Activated effector memory CD4-positive, alpha-beta T cell treated with Interleukin-2 at 50 U/mL for 16 hours (primary cell): ENCODE data around the gene JPH2.

ENCODE experiments used
- DNase-seq: peaks from one replicate; pipeline ENCODE4 v3.0.0-alpha.2; 2020

The JPH2 gene

GRCh38 chr20:44120676-44121425 lies 66.1 kb downstream of the JPH2 start:
- no peak for DNase-seq

DNA sequence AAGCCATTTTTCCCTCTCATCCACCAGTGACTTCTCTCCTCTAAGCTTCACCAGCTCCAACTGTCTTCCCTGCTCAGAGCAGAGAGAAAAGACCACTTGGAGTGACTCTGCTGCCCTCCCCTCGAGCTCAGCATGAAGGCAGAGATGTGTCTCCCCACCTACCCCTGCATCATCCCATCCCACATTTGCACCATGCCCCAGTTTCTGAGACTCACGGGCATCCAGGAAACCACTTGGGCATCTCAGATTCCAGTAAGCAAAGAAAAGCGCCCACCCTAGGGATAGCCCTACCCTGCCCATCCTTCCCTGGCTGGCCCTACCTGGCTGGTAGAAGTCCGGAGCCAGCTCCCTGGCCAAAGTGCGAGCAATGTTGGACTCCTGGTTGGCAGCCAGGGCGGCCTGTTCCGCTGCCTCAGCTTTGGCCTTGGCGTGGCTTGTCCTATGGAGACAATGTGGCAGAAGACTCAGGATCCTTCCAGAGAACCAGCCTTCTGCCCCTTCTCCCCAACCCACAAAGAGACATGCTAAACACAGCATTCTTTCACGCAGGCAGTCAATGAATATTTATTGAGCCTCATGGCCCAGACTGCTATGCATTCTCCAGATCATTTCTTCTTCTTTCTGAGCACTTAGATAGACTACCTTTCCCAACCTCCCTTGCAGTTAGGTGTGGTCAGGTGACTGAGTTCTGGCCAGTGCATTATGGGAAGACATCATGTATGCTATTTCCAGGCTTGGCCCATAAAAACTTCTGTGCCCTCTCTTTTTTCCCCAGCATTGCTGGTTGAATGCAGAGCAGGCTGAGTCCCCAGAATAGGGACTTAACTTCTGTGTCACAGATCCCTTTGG lies 68.6 kb downstream of the JPH2 start:
- DNase-seq, result no peak

GRCh38 chr20:44117296-44118184 lies 69.4 kb downstream of the JPH2 start:
- DNase-seq, result no peak

DNA sequence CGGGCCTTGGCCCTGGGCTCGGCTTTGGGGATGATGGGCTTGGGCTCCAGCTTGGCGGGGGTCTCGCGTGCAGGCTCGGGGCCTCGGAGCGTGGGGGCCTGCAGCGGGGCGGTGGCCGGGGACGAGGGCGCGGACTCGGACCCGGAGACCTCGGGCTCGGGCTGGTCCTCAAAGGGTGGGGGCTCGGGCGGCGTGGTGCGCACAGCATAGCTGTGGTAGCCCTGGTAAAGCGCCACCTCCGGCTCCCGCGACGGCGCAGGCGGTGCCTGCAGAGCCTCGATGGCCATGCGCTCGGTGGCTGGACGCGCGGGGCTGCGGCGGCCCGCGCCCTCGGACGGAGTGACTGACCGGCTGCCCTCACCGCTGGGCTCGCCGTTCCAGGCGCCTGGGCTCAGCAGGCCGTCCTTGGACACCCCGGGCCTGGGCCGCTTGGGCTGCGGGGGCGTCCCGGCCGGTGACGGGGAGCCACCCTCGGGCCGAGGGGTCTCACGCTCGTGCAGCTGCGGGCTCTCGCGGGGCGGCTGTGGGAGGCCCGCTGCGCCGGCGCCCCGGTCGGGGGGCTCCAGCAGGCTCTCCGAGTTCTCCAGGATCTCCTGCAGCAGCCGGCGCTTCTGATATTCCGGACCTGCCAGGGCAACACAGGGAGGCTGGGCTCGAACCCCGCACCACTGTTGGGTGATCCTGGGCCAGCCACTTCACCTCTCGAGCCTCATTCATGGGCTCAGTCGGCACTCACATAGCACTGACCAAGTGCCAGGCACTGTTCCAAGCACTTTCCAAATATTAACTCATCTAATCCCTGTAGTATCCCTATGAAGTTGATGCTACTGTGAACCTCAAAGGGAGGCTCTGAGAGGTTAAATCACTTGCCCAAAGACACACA lies 71.0 kb downstream of the JPH2 start:
- no peak for DNase-seq

GRCh38 chr20:44115181-44115580 lies 71.8 kb downstream of the JPH2 start:
- DNase-seq, result no peak

- DNase-seq, result no peak
Measured at GRCh38 chr20:44113618-44114376, 73.2 kb downstream of the JPH2 start.

- no peak for DNase-seq
Measured at GRCh38 chr20:44112889-44113617, 73.9 kb downstream of the JPH2 start.

DNA sequence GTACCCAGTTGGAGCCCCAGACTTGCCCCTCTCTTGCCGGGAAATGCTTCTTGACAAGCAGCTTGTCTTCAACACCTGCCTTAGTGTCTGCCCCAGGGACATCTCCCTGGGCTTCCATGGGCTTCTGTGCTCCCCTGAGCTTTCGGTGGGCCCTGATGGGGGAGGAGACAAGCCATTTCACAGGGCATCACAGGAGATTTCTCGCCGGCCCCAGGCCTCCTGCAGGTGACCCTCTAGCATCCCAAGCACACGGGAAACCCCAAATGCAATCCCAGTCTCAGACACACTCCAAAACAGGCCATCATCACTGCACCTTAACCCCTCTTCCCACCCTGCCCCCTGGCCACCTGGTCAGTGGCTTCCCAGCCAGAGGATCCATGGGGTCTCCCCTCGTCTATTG lies 74.5 kb downstream of the JPH2 start:
- no peak for DNase-seq

DNA sequence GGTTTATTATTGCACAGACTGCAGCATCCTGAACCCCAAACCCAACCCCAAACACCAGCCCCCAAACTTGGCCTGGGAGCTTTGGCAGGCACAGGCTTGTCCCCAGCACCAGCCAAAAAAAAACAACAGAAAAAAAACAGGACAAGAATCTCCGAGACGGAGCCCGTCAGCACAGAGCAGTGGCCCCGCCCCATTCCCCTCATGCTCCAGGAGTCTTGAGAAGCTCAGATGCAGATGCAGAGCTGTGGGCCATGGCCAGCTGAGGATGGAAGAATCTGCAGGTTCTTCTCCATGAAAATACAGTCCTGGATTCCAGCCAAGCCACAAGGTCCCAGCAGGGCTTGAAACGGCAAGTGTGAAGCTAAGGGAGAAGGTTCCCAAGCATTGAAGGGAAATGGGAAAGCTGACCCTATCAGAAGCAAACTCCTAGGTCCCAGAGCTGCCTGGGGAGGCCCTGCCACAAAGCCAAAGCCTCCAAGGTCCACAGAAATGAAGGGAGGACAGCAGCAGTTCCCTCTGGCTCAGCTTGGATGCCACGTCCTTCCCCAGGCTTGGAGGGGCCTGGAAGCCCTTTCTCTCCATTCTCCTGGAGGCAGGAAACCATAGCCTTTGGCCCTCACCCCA lies 75.2 kb downstream of the JPH2 start:
- DNase-seq, result no peak

DNA sequence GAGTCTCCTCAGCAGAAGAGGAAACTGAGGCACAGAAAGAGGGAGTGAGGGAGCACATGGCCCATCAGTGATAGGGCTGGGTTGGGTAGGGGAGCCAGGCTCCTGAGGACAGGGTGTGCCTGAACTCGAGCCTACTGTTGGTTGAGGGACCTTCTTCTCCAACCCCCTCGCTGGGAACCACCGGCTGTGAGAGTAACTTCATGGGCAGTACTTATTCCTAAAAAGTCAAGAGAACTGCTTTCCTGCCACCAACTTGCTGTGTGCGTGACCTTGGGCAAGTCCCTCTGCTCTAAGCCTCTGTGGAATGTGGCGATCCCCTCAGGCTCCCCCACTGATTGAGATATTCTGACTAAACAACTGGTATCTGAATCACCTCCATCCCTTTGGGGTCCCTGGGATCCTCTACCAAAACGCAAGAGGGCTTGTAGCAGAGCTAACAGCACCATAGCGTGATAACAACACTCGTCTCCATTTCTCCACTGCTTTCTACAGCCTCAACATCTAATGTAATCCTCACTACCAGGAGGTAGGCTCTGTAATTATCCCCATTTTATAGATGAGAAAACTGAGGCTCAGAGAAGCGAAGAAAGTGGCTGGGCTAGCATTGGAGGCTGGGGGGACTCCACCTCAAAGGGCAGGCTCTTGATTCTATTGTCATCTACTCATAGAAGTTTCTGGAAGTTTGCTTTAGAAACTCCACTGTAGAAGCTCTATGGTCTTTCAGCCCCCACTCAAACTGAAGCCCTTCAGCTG lies 76.0 kb downstream of the JPH2 start:
- DNase-seq, result no peak

- no peak for DNase-seq
Measured at GRCh38 chr20:44109951-44110361, 77.0 kb downstream of the JPH2 start.

DNA sequence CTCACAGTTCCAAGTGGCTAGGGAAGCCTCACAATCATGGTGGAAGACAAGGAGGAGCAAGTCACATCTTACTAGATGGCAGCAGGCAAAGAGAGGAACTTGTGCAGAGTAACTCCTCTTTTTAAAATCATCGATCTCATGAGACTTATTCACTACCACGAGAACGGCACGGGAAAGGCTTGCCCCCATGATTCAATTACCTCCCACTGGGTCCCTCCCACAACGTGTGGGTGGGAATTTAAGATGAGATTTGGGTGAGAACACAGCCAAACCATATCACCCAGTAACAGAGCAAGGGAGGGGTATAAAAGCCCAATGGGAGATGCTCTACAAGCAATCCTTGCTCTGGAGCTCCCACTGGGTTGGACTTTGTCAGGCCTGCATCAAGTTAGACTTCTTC lies 80.4 kb downstream of the JPH2 start:
- no peak for DNase-seq

- no peak for DNase-seq
Measured at GRCh38 chr20:44104798-44105517, 82.0 kb downstream of the JPH2 start.

- no peak for DNase-seq
Measured at GRCh38 chr20:44102582-44102981, 84.4 kb downstream of the JPH2 start.

DNA sequence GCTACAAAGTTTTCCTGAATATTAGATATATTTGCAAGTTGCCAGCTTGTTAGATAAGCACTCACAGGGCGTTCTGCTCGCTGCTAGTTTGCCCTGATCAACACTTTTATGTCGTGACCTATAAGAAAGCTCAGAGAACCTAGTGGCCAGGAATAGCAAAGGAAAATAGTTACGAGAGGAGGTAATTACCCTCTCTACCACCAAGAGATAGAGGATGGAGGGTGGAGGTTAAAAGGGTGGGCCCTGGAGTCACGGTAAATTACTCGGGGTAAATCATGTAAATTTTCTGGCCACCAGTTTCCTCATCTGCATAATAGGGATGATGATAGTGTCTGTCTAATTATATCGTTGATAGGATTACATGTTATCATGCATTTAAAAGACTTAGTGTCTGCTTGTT lies 87.2 kb downstream of the JPH2 start:
- DNase-seq, result no peak

GRCh38 chr20:44098657-44099056 lies 88.3 kb downstream of the JPH2 start:
- DNase-seq, result no peak

- DNase-seq, result no peak
Measured at GRCh38 chr20:44098256-44098630, 88.7 kb downstream of the JPH2 start.

DNA sequence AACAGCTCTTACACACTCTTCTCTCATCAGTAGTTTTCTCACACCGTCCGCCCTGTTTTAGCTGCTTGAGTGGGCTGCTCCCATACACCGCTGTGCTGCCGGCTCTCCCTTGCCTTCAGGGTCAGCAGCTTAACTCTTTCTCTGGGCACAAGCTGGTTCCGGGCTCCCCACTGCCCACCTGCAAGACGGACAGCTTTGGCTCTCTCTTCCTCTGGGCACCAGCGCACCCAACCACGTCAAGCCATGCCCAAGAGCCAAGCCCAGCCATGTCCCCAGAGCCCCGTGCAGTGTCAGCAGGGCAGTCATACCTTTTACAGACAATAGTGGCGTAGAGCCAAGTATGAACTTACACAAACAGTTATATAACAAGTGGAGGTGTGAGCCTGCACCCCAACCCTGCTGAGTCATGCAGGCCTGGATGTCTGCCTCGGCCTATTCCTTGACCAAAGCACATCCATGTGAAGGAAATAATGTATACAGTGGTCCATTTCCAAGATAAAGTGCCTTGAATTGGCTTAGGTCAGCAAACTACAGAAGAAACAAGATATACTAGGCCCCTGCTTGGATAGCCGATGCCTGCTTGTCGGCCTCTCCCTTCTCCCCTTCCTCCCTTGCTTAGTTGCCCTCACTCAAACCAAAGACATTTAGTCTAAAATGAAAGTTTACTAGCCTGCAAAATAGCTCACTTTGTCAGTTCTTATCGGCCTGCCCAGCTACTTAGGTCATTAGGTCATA lies 89.3 kb downstream of the JPH2 start:
- no peak for DNase-seq
